Right renal cortex interstitium (tissue), 3 donors: Measurements from ENCODE around the gene OPRL1. TPM values are rescaled to one million over a fixed set of nuclear protein-coding genes. Genes with fewer than 3 reads are reported as not detected.

Source experiments
- DNase-seq, 3 donors: peaks; one replicate each; pipeline ENCODE4 v3.0.0-alpha.2; 2013; ENCODE audit warnings: low read depth in 3 of 3, low spot score in 2 of 3
- polyA plus RNA-seq, 3 donors: library from polyadenylated mRNA; unstranded; fragments of 120-200 nt; gene quantifications; one replicate each; pipeline ENCODE4 v1.2.1, GENCODE V29; 2013; ENCODE audit not compliant: insufficient read length in 3 of 3

OPRL1 gene
- polyA plus RNA-seq, 3 donors: 0.67 to 1.1 (median 0.69) TPM

- no peak for DNase-seq
Measured at GRCh38 chr20:64055893-64056638, 23.8 kb upstream of the OPRL1 start.

- DNase-seq: no peak
Measured at GRCh38 chr20:64056639-64056888, 23.3 kb upstream of the OPRL1 start.

- no peak for DNase-seq
Measured at GRCh38 chr20:64056889-64057627, 22.8 kb upstream of the OPRL1 start.

DNA sequence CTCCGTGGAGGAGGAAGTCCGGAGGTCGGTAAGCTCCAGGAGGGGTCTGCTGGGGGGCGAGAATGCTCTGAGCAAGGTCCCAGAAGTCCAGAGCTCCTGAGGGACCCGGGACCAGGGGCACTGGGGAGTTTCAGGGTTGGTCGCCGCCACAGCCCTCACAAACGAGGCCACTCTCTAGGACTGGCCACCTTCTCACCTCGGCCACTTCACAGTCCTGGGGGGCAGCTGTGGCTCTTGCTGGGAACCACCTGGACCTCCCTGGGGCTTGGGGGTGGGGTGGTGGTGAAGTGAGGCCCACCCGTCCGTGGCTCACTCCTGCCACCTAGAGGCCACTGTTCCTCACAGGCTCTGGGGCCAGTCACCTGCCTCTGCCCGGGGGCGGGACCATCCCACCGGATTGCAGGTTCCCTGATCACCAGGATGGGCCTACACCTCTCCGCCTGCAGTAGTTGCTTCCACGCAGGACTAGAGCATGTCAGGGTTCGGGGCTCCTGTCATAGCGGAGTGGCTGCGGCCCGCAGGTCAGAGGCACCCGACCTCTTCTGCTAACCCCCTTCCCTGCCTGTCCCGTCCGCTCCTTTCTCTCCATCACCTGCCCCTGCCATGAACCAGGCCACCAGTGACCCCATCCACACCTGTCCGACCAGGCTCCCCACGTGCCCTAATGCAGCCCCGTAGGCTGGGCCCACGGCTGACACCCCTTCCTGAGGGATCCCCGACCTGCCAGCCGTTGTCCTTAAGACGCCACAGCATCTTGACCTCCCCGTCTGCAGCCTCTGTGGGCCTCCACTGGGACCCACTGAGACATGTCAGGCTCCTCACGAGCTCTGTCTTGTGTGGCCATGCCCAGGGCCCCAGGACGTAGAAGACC, 22.0 kb upstream of the OPRL1 start:
- DNase-seq: peak in 1 of 3 donors; percentile 63

DNA sequence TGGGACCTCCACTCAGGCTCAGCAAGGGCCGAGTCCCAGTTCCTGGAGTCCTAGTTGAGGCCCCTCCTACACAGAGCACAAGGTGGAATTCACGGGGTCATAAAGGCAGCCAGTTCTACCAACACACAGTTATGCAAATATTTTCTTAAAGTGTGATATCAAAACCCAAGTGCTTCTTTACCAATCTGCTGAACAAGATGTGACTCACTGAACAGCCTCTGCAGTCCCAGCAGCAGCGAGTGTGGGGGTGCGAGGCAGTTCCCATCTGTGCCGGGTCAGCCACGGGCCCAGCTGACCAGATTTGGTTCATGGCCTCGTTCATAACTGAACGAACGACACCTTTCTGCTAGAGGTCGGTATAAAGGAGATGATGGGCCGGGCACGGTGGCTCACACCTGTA, 21.3 kb upstream of the OPRL1 start:
- DNase-seq: no peak

DNA sequence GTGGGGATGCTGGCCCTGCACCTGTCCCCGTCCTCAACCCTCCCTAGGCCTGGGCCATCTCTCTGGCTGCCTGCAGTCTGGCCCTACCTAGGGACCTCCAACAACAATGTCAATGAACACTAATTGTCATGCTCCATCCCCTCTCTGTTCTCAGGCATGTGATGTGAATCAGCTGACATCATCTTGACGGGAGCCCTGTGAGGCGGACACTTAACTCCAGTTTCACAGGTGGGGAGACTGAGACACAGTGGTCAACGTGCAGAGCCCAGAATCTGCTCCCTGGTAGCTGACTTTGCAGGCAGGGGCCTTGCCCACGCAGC, 17.6 kb upstream of the OPRL1 start:
- no peak for DNase-seq

DNA sequence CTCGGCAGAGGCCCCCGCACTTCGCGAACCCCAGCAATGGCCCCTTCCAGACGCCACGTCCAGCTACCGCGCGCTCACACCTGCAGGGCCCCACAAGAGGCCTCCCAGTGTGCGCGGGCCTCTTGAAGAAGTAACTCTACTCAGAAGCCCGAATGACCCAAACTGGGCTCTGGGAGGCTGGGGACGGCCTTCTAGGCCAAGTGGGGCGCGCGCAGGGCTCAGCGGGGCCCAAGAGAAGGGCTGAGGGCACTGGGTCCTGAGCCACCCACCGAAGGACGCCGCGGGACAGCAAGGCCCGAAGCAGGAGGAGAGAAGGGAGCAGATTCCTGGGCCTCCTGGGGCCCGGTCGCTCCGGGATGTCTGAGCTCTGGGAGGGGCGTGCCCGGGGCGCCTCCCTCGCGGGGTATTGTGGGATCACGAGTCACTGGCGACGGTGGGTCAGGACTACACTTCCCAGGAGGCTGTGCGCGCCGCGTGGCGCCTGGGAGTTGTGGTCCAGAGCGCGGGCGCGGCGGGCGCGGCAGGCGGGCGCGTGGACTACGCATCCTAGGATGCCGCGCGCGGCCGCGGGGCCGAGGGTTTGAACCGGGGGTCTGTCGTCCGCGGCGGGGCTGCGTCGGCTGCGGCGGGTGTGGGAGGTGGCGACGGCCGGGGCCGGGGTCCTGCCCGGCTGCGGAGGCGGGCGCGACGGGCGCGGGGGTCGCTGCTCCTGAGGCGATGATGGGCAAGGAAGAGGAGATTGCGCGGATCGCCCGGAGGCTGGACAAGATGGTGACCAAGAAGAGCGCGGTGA, 17.1 kb upstream of the OPRL1 start, which contains the start of gene TCEA2:
Gene TCEA2 (plus strand): TSS at position 603 of the 793 bp plus-strand sequence. CDS start 115 bp downstream, at position 718.
- DNase-seq: peak; percentile 89 to 94 (median 90)

DNA sequence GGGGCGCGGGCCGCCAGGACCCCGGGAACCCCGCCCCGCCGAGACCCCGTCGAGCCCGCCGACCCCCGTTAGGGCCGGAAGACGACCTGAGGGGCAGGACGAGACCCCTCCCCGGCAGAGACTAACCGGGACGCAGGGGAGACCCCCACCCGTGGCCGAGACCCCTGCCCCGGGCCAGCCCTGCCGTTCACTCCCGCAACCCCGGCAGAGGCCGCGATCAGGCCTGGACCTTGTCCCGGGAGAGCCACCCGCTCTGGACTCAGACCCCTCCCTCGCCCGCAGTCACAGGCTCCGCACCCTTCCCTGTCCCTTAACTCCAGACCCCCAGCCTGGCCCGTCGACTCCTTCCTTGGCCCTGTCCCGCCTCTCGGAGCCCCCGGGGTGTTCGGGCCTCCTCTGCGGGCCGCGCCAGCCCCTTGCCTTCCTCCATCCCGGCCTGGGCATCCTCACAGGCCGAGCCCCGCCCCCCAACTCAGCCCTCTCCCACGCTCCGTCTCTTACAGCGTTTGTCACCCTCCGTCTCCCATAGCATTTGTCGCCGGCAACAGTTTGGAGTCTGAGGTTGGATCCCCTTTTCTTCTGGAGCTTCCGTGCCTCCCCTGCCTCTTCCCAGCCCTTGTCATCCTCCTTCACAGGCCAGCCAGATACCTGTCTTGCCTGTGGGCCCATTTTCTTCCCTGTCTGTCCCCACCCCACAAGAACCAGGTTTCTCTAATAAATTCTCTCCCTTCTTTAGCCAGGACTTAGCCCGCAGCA, 16.3 kb upstream of the OPRL1 start:
- DNase-seq: no peak

- no peak for DNase-seq
Measured at GRCh38 chr20:64064145-64064698, 15.7 kb upstream of the OPRL1 start.

- no peak for DNase-seq
Measured at GRCh38 chr20:64065062-64065973, 14.6 kb upstream of the OPRL1 start.

DNA sequence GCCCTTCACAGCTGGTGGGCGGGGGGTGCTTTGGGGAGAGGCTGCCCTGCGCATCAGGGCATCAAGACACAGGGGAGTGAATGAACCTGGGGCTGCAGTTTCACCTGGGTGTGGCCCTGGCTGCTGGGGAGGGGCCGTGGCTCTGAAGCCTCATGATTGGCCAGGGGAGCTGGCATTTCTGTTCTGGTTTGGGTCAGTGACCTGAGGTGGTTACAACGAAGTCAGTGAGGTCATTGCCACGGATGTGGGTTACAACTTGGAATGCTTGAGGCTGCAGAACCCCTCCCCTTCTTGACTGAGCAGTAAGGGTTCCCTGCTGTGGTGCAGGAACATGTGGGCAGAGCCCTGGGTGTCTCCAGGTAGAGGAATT, 13.9 kb upstream of the OPRL1 start:
- no peak for DNase-seq

DNA sequence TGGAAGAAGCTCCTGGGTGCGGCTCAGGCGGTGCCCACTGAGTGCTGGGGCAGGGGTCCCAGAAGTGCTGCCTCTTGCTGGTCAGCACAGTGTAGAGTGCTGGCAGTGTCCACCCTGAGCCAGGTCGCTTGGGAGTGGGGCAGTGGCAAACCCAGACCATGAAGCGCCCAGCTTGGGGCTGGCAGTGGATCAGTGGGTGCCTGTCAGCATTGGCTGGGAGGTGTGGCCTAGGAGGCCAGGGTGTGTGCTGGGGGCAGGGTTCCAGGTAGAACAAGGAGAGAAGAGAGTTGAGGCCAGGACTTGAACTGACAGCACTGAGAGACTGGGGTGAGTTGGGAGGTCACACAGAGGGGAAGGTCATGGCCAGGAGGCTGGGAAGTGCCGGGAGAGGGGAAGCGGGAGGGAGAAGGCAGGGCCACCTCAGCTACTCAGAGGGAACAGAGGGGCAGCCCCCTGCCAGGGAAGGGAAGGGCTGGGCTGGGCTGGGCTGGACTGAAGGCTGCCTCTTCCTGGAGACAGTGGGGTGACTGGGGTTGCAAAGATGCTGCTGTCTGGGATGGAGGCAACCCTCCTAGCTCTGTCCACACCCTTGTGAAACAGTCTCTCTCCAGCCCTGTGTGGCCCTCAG, 12.8 kb upstream of the OPRL1 start:
- no peak for DNase-seq

GRCh38 chr20:64067733-64068307, 12.1 kb upstream of the OPRL1 start:
- no peak for DNase-seq

- no peak for DNase-seq
Measured at GRCh38 chr20:64068386-64069208, 11.3 kb upstream of the OPRL1 start.

GRCh38 chr20:64069209-64069613, 10.7 kb upstream of the OPRL1 start:
- no peak for DNase-seq

DNA sequence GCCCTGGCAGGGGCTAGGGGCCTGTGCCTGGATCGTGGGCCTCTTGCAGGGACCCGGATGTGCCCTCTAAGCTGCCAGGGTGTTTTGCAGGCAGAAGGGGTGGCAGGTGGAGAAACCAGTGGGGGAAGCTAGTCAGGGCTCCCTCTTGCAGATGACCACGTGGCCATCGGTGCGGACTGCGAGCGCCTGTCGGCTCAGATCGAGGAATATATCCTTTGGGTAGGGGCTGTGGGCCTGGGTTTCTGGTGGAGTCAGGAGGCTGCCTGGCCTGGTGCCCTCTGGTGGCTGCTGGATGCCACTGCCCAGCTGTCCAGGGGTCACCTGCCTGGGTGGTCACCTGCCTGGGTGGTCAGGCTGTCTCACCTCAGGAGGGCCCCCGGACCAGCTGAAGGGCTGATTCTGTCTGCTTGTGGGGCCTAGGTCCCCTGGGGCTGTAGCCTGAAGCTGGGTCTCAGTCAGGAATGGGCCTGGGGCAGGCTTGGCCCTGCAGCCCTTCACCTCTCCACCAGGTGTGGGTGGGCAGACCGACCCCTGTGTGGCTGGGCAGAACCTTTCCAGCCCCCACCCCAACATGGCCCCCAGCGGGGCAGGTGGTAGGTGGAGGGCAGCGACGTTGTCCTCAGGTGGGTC, 10.2 kb upstream of the OPRL1 start:
- DNase-seq: no peak
